Small intestine (tissue), 7 donors: Measurements from ENCODE around the gene PPP6C. TPM values are rescaled to one million over a fixed set of nuclear protein-coding genes. Genes with fewer than 3 reads are reported as not detected.
A peak's percentile ranks its signal among the peaks of the same experiment; 100 is the strongest.
"Not testable (repeated sequence)": the region's sequence is repeated elsewhere in the genome, so short reads cannot be mapped to it uniquely, and the experiment has no call there.

Experiments used
- DNase-seq, 2 donors: peaks; one replicate each; pipeline versions ENCODE4 v3.0.0 to v3.0.0-alpha.2; 2013
- FAIRE-seq: peaks from 2 replicates; lab custom pipeline; 2012; peaks lifted over from hg19 to GRCh38; lab: Jason Lieb, UNC
- H3K27ac ChIP-seq, 3 donors: one replicate each; pipeline ENCODE4 v1.5.1; 2013; ENCODE audit warnings: low read length in 2 of 3, mild to moderate bottlenecking in 2 of 3, control low read depth in 1 of 3, inconsistent platforms in 1 of 3, low read depth in 1 of 3, moderate library complexity in 1 of 3
- H3K27me3 ChIP-seq, 3 donors: one replicate each; pipeline ENCODE4 v1.6.1; 2013; ENCODE audit warnings: low read length in 3 of 3, inconsistent platforms in 1 of 3; ENCODE audit not compliant: control insufficient read depth in 3 of 3, insufficient read depth in 3 of 3
- H3K36me3 ChIP-seq, 3 donors: one replicate each; pipeline ENCODE4 v1.6.1; 2013; ENCODE audit warnings: low read length in 3 of 3, inconsistent platforms in 1 of 3, low read depth in 1 of 3, mild to moderate bottlenecking in 1 of 3, moderate library complexity in 1 of 3; ENCODE audit not compliant: control insufficient read depth in 3 of 3, insufficient read depth in 2 of 3
- H3K4me1 ChIP-seq, 3 donors: one replicate each; pipeline ENCODE4 v1.6.1; 2013; ENCODE audit warnings: low read length in 2 of 3, inconsistent platforms in 1 of 3, low read depth in 1 of 3, mild to moderate bottlenecking in 1 of 3, moderate library complexity in 1 of 3; ENCODE audit not compliant: control insufficient read depth in 3 of 3, insufficient read depth in 2 of 3
- H3K4me3 ChIP-seq, 3 donors: one replicate each; pipeline ENCODE4 v1.5.1; 2013; ENCODE audit warnings: low read length in 3 of 3, control low read depth in 1 of 3, inconsistent platforms in 1 of 3, low read depth in 1 of 3, mild to moderate bottlenecking in 1 of 3, moderate library complexity in 1 of 3
- H3K9me3 ChIP-seq, 2 donors: one replicate each; pipeline ENCODE4 v1.6.1; 2013; ENCODE audit warnings: low read depth in 1 of 2, low read length in 1 of 2; ENCODE audit not compliant: control insufficient read depth in 2 of 2, insufficient read depth in 1 of 2
- WGBS, 3 donors: extraction: QIAGEN DNeasy Blood & Tissue Kit; methylation state at CpG; one replicate each; pipeline ENCODE4 v1.1.7; 2013; 5-methylcytosine and 5-hydroxymethylcytosine counted together
- polyA plus RNA-seq, 4 donors: library from polyadenylated mRNA; stranded (reverse) in 3 of 4; unstranded in 1 of 4; fragments of 200-250 nt in 3 of 4; fragments of 120-200 nt in 1 of 4; gene quantifications; one replicate each; pipeline versions ENCODE4 v1.2.1 to v1.2.3, GENCODE V29; 2013
- donor health status: healthy with polysubstance abuse.
- donor health status: control.
- donor health status: control.
- donor health status: Bipolar disorder and iron deficiency.
- donor health status: healthy.

PPP6C gene
- polyA plus RNA-seq, 4 donors: 22.6 to 31.5 (median 24.3) TPM

GRCh38 chr9:125195591-125195990, 6.0 kb upstream of the PPP6C start:
- not testable (repeated sequence) for H3K4me3 ChIP-seq, H3K36me3 ChIP-seq, DNase-seq, H3K4me1 ChIP-seq, H3K9me3 ChIP-seq, H3K27ac ChIP-seq, FAIRE-seq, H3K27me3 ChIP-seq
- 57 to 100% methylated on average over 1 of the region's 1 CpG; no CpG with 5 or more reads in 1 of the 3 donors for WGBS, 3 donors

DNA sequence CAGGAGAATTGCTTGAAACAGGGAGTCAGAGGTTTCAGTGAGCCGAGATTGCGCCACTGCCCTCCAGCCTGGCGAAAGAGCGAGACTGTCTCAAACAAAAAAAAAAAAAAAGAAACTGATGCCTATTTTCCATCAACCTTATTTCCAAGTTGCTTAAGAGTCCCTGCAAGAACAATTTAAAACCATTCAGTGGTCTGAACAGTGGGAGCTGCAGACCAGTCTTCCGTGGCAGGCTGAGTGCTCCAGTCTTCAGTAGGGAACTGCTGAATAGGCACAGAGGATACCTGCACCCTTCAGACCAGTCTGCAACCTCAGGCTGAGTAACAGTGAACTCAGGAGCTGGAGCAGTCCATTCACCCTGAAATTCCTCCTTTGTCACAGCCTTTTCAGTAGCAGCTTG, 4.9 kb upstream of the PPP6C start:
- not testable (repeated sequence) for H3K27ac ChIP-seq, H3K27me3 ChIP-seq, H3K4me3 ChIP-seq, H3K9me3 ChIP-seq, H3K36me3 ChIP-seq, FAIRE-seq, DNase-seq
- H3K4me1 ChIP-seq: peaks cover 0 to 10% (median 6%) of the 10 kb centered on the region in 3 donors
- 91 to 96% (median 93%) methylated on average over 5 of the region's 5 CpGs for WGBS, 3 donors

DNA sequence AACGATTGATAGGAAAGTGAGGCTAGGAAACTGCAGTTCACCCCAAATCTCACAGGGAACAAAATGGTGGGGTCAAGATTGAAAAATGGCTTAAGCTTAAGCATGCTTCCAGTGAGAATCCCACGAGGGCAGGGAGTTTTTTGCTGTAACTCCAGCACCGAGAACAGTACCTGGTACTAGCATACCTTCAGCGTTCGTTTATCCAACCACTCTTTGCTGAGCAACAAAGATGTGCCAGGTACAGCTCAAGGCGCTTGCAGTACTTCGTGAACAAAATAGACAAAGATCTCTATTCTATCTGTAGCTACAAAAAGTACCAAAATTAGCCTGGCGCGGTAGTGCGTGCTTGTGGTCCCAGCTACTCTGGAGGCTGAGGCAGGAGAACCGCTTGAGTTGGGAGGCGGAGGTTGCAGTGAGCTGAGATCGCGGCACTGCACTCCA, 778 bp upstream of the PPP6C start:
- FAIRE-seq (no peak), DNase-seq (peak in 1 of 2 donors; percentile 7)
- Histone ChIP-seq H3K4me1 (peaks cover 0 to 9% (median 6%) of the 10 kb centered on the region in 3 donors), H3K9me3 (no peaks in the 10 kb centered on the region), H3K27ac (peak overlapping the region; percentile 85 to 97 (median 86)), H3K4me3 (peak overlapping the region; percentile 74 to 100 (median 98)), H3K27me3 (no peaks in the 10 kb centered on the region), H3K36me3 (peaks cover 0 to 2% (median 0%) of the 10 kb centered on the region in 3 donors)
- 56 to 60% (median 59%) methylated on average over 14 of the region's 14 CpGs for WGBS, 3 donors

- FAIRE-seq (no peak), DNase-seq (peak in 1 of 2 donors; percentile 24)
- H3K27ac ChIP-seq: peak overlapping the region; percentile 85 to 97 (median 86)
- peaks cover 0 to 5% (median 0%) of the 10 kb centered on the region in 3 donors for H3K36me3 ChIP-seq
- peaks cover 0 to 9% (median 6%) of the 10 kb centered on the region in 3 donors for H3K4me1 ChIP-seq
- H3K4me3 ChIP-seq: peak overlapping the region; percentile 74 to 100 (median 98)
- H3K9me3 ChIP-seq: no peaks in the 10 kb centered on the region
- H3K27me3 ChIP-seq: no peaks in the 10 kb centered on the region
- WGBS, 3 donors: 0% methylated on average over 25 to 26 of the region's 26 CpGs
Observed at GRCh38 chr9:125189011-125189360, 617 bp downstream of the PPP6C start.

- DNase-seq: peak in 1 of 2 donors; percentile 31
Observed at GRCh38 chr9:125183561-125183960, 6.0 kb downstream of the PPP6C start.

DNA sequence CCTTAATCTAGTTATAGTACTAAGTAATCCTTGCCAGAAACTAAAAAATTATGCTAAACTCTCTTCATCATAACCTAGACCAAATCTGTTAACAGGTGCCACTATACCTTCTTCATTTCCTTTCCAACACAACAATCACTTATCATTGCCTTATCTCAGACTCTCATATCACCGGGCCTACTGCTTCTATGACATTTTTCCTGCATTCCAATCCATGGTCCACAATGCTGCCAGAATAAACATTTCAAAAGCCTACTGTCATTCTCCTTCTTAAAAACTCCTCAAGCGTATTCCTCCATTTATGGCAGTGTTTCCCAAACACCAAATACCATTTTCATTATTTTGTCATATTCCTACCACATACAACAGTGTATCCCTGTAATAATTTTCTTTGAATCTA, 6.5 kb downstream of the PPP6C start:
- Histone ChIP-seq H3K4me3 (no peak overlapping the region), H3K4me1 (peaks cover 0 to 5% (median 3%) of the 10 kb centered on the region in 3 donors), H3K9me3 (no peaks in the 10 kb centered on the region), H3K27ac (no peak overlapping the region), H3K27me3 (no peaks in the 10 kb centered on the region), H3K36me3 (peaks cover 0 to 7% (median 0%) of the 10 kb centered on the region in 3 donors)
- DNase-seq: no peak
- no peak for FAIRE-seq
- WGBS, 3 donors: 43 to 59% (median 49%) methylated on average over 2 of the region's 2 CpGs

More at GRCh38 chr9:125183561-125183960, 6.0 kb downstream of the PPP6C start:
- no peak for FAIRE-seq
- Histone ChIP-seq H3K4me3 (no peak overlapping the region), H3K36me3 (peaks cover 0 to 7% (median 0%) of the 10 kb centered on the region in 3 donors), H3K4me1 (peaks cover 0 to 5% (median 3%) of the 10 kb centered on the region in 3 donors), H3K27ac (no peak overlapping the region), H3K27me3 (no peaks in the 10 kb centered on the region), H3K9me3 (no peaks in the 10 kb centered on the region)
- WGBS, 3 donors: 57 to 75% (median 66%) methylated on average over 2 of the region's 2 CpGs

GRCh38 chr9:125181756-125182155, 7.8 kb downstream of the PPP6C start:
- WGBS, 3 donors: 94 to 95% (median 95%) methylated on average over 4 of the region's 4 CpGs
- H3K4me1 ChIP-seq, H3K27me3 ChIP-seq: not testable (repeated sequence)

DNA sequence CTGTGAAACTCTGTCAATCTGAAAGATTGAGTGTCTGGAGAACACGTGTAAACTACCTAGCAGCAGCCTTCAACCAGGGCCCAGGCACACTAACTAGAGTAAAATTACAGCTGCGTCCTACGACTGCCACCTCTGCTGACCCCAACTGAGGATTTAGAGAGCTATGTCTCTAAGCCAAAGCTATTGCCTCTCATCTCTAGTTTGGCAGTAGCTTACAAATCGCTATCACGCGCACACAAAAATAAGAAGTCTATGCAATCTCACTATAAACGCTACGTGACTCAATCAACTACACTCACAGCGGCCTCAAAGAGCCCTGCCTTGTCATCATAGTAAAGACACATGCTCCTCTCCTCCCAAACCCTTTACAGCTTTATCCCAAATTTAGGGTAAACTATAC, 8.7 kb downstream of the PPP6C start:
- no peaks in the 10 kb centered on the region for H3K27me3 ChIP-seq
- 90 to 98% (median 93%) methylated on average over 9 of the region's 9 CpGs for WGBS, 3 donors
- no peak for FAIRE-seq
- H3K27ac ChIP-seq: no peak overlapping the region
- H3K9me3 ChIP-seq: no peaks in the 10 kb centered on the region
- no peak for DNase-seq
- peaks cover 0 to 5% (median 3%) of the 10 kb centered on the region in 3 donors for H3K4me1 ChIP-seq
- H3K36me3 ChIP-seq: peaks cover 0 to 13% (median 0%) of the 10 kb centered on the region in 3 donors
- no peak overlapping the region for H3K4me3 ChIP-seq

More at GRCh38 chr9:125181756-125182155, 7.8 kb downstream of the PPP6C start:
- H3K36me3 ChIP-seq, H3K9me3 ChIP-seq, H3K27ac ChIP-seq, FAIRE-seq, DNase-seq, H3K4me3 ChIP-seq: not testable (repeated sequence)

DNA sequence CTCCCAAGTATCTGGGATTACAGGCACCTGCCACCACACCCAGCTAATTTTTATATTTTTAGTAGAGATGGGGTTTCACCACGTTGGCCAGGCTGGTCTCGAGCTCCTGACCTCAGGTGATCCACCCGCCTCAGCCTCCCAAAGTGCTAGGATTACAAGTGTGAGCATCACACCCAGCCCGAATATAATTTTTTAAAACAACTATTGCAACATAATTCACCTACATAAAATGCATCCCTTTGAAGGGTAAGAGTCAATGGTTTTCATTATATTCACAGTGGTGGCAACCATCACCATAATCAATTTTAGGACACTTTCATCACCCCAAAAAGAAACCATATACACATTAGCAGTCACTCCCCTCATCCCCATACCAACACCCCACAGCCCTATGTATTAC, 9.8 kb downstream of the PPP6C start:
- not testable (repeated sequence) for H3K27ac ChIP-seq, H3K4me3 ChIP-seq, H3K4me1 ChIP-seq, DNase-seq, H3K9me3 ChIP-seq, H3K27me3 ChIP-seq, FAIRE-seq
- H3K36me3 ChIP-seq: peaks cover 0 to 15% (median 0%) of the 10 kb centered on the region in 3 donors
- WGBS, 3 donors: 88 to 96% (median 90%) methylated on average over 4 of the region's 4 CpGs
